ENCODE results near the gene WFDC11. TPM values are rescaled to one million over a fixed set of nuclear protein-coding genes. Genes with fewer than 3 reads are reported as not detected.

The WFDC11 gene
- total and polyA plus RNA-seq, 5 donors from 2014 or later = not detected

DNA sequence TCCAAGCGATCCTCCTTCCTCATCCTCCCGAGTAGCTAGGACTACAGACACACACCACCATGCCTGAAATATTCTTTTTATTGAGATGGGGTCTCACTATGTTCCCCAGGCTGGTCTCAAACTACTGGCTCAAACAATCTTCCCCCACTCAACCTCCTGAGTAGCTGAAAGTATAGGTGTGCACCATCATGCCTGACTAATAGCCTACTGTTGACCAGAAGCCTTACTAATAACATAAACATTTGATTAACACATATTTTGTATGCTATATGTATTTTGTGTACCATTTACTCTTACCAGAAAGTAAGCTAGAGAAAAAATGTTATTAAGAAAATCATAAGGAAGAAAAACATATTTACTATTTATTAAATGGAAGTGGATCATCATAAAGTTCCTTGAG is 52.4 kb downstream of the WFDC11 start:
- no peaks in the 10 kb centered on the region for H3K9me3 Mint-ChIP-seq

DNA sequence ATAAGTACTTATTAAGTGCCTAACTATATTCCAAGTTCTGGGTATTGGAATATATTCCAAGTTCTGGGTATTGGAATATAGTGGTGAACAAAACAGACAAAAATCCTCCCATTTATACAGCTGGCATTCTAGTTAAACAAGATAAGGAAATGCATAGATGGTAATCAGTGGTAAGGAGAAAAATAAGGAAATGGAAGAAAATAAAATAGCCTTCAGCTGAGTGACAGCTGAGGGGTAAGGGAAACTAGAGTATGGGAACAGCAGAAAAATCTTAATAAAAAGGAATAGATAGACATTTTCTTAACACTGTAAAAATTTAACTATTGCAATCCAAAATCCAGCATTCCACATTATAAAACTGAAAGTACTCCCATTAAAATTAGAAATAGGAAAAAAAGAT is 57.7 kb downstream of the WFDC11 start:
- Mint-ChIP-seq H3K4me3 (no peak overlapping the region), H3K27ac (no peak overlapping the region), H3K36me3 (peaks cover 4% of the 10 kb centered on the region), H3K27me3 (peaks cover 16% of the 10 kb centered on the region), H3K4me1 (peaks cover 0 to 3% (median 0%) of the 10 kb centered on the region in 4 donors), H3K9me3 (peaks cover 0 to 9% (median 4%) of the 10 kb centered on the region in 7 donors)
- no peak for DNase-seq
- no peak overlapping the region for H3K27ac ChIP-seq (ENCODE audit: insufficient read depth, low read length, poor library complexity, severe bottlenecking)
- ATAC-seq (ENCODE audit: low read depth in 2 of 2) = no peak
- no peak overlapping the region for H3K4me3 ChIP-seq (ENCODE audit: low read depth, low read length)
- peaks cover 0 to 3% of the 10 kb centered on the region in 2 experiments for H3K9me3 ChIP-seq (ENCODE audit: control insufficient read depth in 2 of 2, low read length in 2 of 2)
- peaks cover 5% of the 10 kb centered on the region for H3K27me3 ChIP-seq (ENCODE audit: control insufficient read depth, insufficient read depth, low read length)
- no peaks in the 10 kb centered on the region for H3K36me3 ChIP-seq (ENCODE audit: control insufficient read depth, insufficient read depth, low read length)
- no peaks in the 10 kb centered on the region for H3K4me1 ChIP-seq (ENCODE audit: control insufficient read depth, insufficient read depth, low read length, poor library complexity, severe bottlenecking)

More for the DNA sequence above, 52.4 kb downstream of the WFDC11 start:
- H3K36me3 Mint-ChIP-seq = no peaks in the 10 kb centered on the region
- no peaks in the 10 kb centered on the region for H3K9me3 ChIP-seq (ENCODE audit: control insufficient read depth in 2 of 2, low read length in 2 of 2)
- H3K27ac ChIP-seq (ENCODE audit: insufficient read depth, low read length, poor library complexity, severe bottlenecking) = no peak overlapping the region
- H3K4me1 Mint-ChIP-seq = no peaks in the 10 kb centered on the region
- no peak overlapping the region for H3K4me3 Mint-ChIP-seq
- ATAC-seq (ENCODE audit: low read depth in 2 of 2) = no peak
- no peak overlapping the region for H3K4me3 ChIP-seq (ENCODE audit: low read depth, low read length)
- no peak overlapping the region for H3K27ac Mint-ChIP-seq
- no peak for DNase-seq
- H3K27me3 Mint-ChIP-seq = no peaks in the 10 kb centered on the region
- peaks cover 3% of the 10 kb centered on the region for H3K27me3 ChIP-seq (ENCODE audit: control insufficient read depth, insufficient read depth, low read length)
- no peaks in the 10 kb centered on the region for H3K36me3 ChIP-seq (ENCODE audit: control insufficient read depth, insufficient read depth, low read length)
- H3K4me1 ChIP-seq (ENCODE audit: control insufficient read depth, insufficient read depth, low read length, poor library complexity, severe bottlenecking) = no peaks in the 10 kb centered on the region

- no peaks in the 10 kb centered on the region for H3K4me1 ChIP-seq (ENCODE audit: control insufficient read depth, insufficient read depth, low read length, poor library complexity, severe bottlenecking)
- H3K4me3 ChIP-seq (ENCODE audit: low read depth, low read length) = no peak overlapping the region
- peaks cover 0 to 7% of the 10 kb centered on the region in 2 experiments for H3K9me3 ChIP-seq (ENCODE audit: control insufficient read depth in 2 of 2, low read length in 2 of 2)
- H3K27me3 ChIP-seq (ENCODE audit: control insufficient read depth, insufficient read depth, low read length) = peaks cover 5% of the 10 kb centered on the region
- Mint-ChIP-seq H3K4me3 (no peak overlapping the region), H3K27ac (no peak overlapping the region), H3K27me3 (peaks cover 26% of the 10 kb centered on the region), H3K4me1 (peaks cover 0 to 3% (median 0%) of the 10 kb centered on the region in 4 donors), H3K9me3 (peaks cover 0 to 14% (median 8%) of the 10 kb centered on the region in 7 donors), H3K36me3 (peaks cover 8% of the 10 kb centered on the region)
- DNase-seq = peak in 1 of 3 donors; percentile 7
- ATAC-seq (ENCODE audit: low read depth in 2 of 2) = no peak
- H3K27ac ChIP-seq (ENCODE audit: insufficient read depth, low read length, poor library complexity, severe bottlenecking) = no peak overlapping the region
- H3K36me3 ChIP-seq (ENCODE audit: control insufficient read depth, insufficient read depth, low read length) = no peaks in the 10 kb centered on the region
These were observed 59.0 kb downstream of the WFDC11 start for GRCh38 chr20:45611054-45611453.

DNA sequence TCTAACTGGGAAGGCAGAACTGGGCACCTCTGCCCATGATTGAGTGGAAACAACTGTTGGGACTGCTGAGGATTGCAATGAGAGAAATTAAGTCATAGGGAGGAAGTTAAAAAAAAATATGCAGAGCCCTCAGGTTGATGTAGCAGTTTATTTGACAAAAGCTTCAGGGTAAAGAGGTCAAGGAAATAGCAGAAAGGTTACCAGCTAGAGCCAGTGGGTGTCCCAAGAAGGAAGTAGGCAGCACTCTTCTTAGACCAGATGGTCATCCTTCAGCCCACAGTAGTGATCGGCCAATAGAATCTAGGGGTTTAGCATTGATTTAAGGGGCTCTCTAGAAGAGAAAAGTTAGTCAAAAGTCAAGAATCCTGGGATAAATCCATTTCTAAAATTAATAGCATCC is 62.2 kb downstream of the WFDC11 start:
- DNase-seq (no peak), ATAC-seq (ENCODE audit: low read depth in 2 of 2) (no peak)
- H3K4me3 Mint-ChIP-seq = no peak overlapping the region
- peaks cover 0 to 3% (median 0%) of the 10 kb centered on the region in 4 donors for H3K4me1 Mint-ChIP-seq
- H3K9me3 ChIP-seq (ENCODE audit: control insufficient read depth in 2 of 2, low read length in 2 of 2) = peaks cover 0 to 12% of the 10 kb centered on the region in 2 experiments
- no peak overlapping the region for H3K27ac Mint-ChIP-seq
- H3K36me3 Mint-ChIP-seq = peaks cover 8% of the 10 kb centered on the region
- peaks cover 0 to 26% (median 8%) of the 10 kb centered on the region in 7 donors for H3K9me3 Mint-ChIP-seq
- peaks cover 2% of the 10 kb centered on the region for H3K27me3 ChIP-seq (ENCODE audit: control insufficient read depth, insufficient read depth, low read length)
- no peak overlapping the region for H3K27ac ChIP-seq (ENCODE audit: insufficient read depth, low read length, poor library complexity, severe bottlenecking)
- H3K4me3 ChIP-seq (ENCODE audit: low read depth, low read length) = no peak overlapping the region
- no peaks in the 10 kb centered on the region for H3K36me3 ChIP-seq (ENCODE audit: control insufficient read depth, insufficient read depth, low read length)
- H3K27me3 Mint-ChIP-seq = peaks cover 41% of the 10 kb centered on the region
- no peaks in the 10 kb centered on the region for H3K4me1 ChIP-seq (ENCODE audit: control insufficient read depth, insufficient read depth, low read length, poor library complexity, severe bottlenecking)

Other genes starting within 250 kb of the WFDC11 start
- not detected for gene WFDC2, start 200.5 kb downstream of the WFDC11 start, total RNA-seq
- gene WFDC2, start 200.5 kb downstream of the WFDC11 start, polyA plus RNA-seq = not detected
- gene SPINT3, start 154.6 kb downstream of the WFDC11 start, total RNA-seq = not detected
- not detected for gene SPINT3, start 154.6 kb downstream of the WFDC11 start, polyA plus RNA-seq
- not detected for gene WFDC6, start 130.8 kb downstream of the WFDC11 start, total RNA-seq
- gene WFDC6, start 130.8 kb downstream of the WFDC11 start, polyA plus RNA-seq = not detected
- gene EPPIN, start 122.8 kb downstream of the WFDC11 start, total RNA-seq = not detected
- not detected for gene EPPIN, start 122.8 kb downstream of the WFDC11 start, polyA plus RNA-seq
- not detected for gene WFDC8, start 91.0 kb downstream of the WFDC11 start, total RNA-seq
- not detected for gene WFDC8, start 91.0 kb downstream of the WFDC11 start, polyA plus RNA-seq
- not detected for gene WFDC10A, start 40.5 kb downstream of the WFDC11 start, total RNA-seq
- gene WFDC10A, start 40.5 kb downstream of the WFDC11 start, polyA plus RNA-seq = not detected
- gene WFDC9, start 39.0 kb downstream of the WFDC11 start, total RNA-seq = not detected
- gene WFDC9, start 39.0 kb downstream of the WFDC11 start, polyA plus RNA-seq = not detected
- not detected for gene WFDC13, start 31.8 kb upstream of the WFDC11 start, total RNA-seq
- gene WFDC13, start 31.8 kb upstream of the WFDC11 start, polyA plus RNA-seq = not detected
- not detected for gene WFDC10B, start 34.8 kb upstream of the WFDC11 start, total RNA-seq
- gene WFDC10B, start 34.8 kb upstream of the WFDC11 start, polyA plus RNA-seq = not detected
- not detected for gene SPINT4, start 52.1 kb upstream of the WFDC11 start, total RNA-seq
- gene SPINT4, start 52.1 kb upstream of the WFDC11 start, polyA plus RNA-seq = not detected
- gene WFDC3, start 121.6 kb upstream of the WFDC11 start, total RNA-seq = not detected
- not detected for gene WFDC3, start 121.6 kb upstream of the WFDC11 start, polyA plus RNA-seq
- 16.4 TPM for gene DNTTIP1, start 121.7 kb upstream of the WFDC11 start, total RNA-seq
- 10 to 100 TPM; 33.1 to 48.0 (median 45.3) TPM for gene DNTTIP1, start 121.7 kb upstream of the WFDC11 start, polyA plus RNA-seq
- 1.2 TPM for gene UBE2C, start 142.4 kb upstream of the WFDC11 start, total RNA-seq
- 1 to 10 TPM; 3.4 to 10.0 (median 5.3) TPM for gene UBE2C, start 142.4 kb upstream of the WFDC11 start, polyA plus RNA-seq
- gene TNNC2, start 157.1 kb upstream of the WFDC11 start, total RNA-seq = 1.4 TPM
- gene TNNC2, start 157.1 kb upstream of the WFDC11 start, polyA plus RNA-seq = 1 to 10 TPM in 1 of 4 donors, under 1 TPM in 2, not detected in 1; 0.49 to 1.5 (median 0.76) TPM
- gene SNX21, start 163.6 kb upstream of the WFDC11 start, total RNA-seq = 1.6 TPM
- 1 to 10 TPM in 3 of 4 donors, under 1 TPM in 1; 0.94 to 2.5 (median 1.7) TPM for gene SNX21, start 163.6 kb upstream of the WFDC11 start, polyA plus RNA-seq
- 23.9 TPM for gene ACOT8, start 187.2 kb upstream of the WFDC11 start, total RNA-seq
- gene ACOT8, start 187.2 kb upstream of the WFDC11 start, polyA plus RNA-seq = 10 to 100 TPM; 43.0 to 50.6 (median 45.7) TPM
- gene ZSWIM3, start 187.4 kb upstream of the WFDC11 start, total RNA-seq = 2.0 TPM
- 1 to 10 TPM in 3 of 4 donors, under 1 TPM in 1; 0.90 to 4.2 (median 3.1) TPM for gene ZSWIM3, start 187.4 kb upstream of the WFDC11 start, polyA plus RNA-seq
- 7.7 TPM for gene ZSWIM1, start 211.0 kb upstream of the WFDC11 start, total RNA-seq
- 1 to 10 TPM; 1.3 to 4.3 (median 3.0) TPM for gene ZSWIM1, start 211.0 kb upstream of the WFDC11 start, polyA plus RNA-seq
- gene SPATA25, start 217.4 kb upstream of the WFDC11 start, total RNA-seq = 0.54 TPM
- gene SPATA25, start 217.4 kb upstream of the WFDC11 start, polyA plus RNA-seq = not detected
- 0.76 TPM for gene NEURL2, start 221.0 kb upstream of the WFDC11 start, total RNA-seq
- 1 to 10 TPM; 1.4 to 3.0 (median 2.5) TPM for gene NEURL2, start 221.0 kb upstream of the WFDC11 start, polyA plus RNA-seq
- gene CTSA, start 221.1 kb upstream of the WFDC11 start, total RNA-seq = 104 TPM
- gene CTSA, start 221.1 kb upstream of the WFDC11 start, polyA plus RNA-seq = 100 to 1,000 TPM; 148 to 190 (median 168) TPM
- 0.67 TPM for gene PLTP, start 241.9 kb upstream of the WFDC11 start, total RNA-seq
- 1 to 10 TPM in 3 of 4 donors, not detected in 1; 2.0 to 4.6 (median 2.3) TPM for gene PLTP, start 241.9 kb upstream of the WFDC11 start, polyA plus RNA-seq